Stimulated activated CD8-positive, alpha-beta memory T cell treated with anti-CD3 and anti-CD28 coated beads, Interleukin-7, amount 100 ng/mL, for 4 hours (primary cell): ENCODE results near the gene UBALD2.
"Not testable (repeated sequence)": the region's sequence is repeated elsewhere in the genome, so short reads cannot be mapped to it uniquely, and the experiment has no call there.

Experiments
- DNase-seq, 2 donors: peaks; one replicate each; pipeline ENCODE4 v3.0.0-alpha.2; 2020; ENCODE audit warnings: low read depth in 2 of 2

The UBALD2 gene

GRCh38 chr17:76264755-76265623, at the start of gene UBALD2:
UBALD2 (plus strand) TSS chr17:76265348; CDS start chr17:76265506, 158 bp downstream.
- DNase-seq = peak; percentile 99

GRCh38 chr17:76217081-76217480, 48.1 kb upstream of the UBALD2 start:
- DNase-seq = no peak

DNA sequence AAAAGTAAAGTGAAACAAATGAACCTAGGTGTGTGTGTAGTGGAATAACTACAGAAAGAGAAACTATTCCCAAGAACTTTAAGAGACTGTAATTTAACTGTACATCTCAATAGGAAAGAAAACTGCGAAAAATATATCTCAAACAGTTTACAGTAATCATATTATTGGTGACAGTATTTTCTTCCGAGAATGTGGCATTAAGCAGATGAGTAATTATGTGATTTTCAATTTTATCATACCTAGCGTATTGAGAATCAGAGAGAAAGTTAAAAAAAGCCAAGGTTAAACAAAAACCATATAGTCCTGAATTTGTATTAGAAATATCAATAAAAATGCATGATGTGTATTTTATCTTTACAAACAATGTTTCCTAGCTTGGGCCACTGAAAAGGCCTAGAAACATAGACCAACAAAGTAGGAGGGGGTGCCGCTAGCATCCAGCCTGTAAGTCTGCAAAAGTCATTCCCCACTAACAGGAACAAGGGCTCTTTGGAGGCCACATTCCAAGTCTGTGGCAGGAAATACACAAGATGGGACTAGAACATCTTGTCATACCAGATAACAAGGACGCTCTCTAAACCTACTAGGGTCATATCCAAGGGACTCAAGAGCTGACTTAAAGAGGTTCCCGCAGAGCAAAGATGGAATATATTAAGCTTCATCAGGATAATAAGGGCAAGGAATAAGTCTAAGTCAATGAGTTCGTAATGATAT, 45.3 kb upstream of the UBALD2 start:
- no peak for DNase-seq

DNA sequence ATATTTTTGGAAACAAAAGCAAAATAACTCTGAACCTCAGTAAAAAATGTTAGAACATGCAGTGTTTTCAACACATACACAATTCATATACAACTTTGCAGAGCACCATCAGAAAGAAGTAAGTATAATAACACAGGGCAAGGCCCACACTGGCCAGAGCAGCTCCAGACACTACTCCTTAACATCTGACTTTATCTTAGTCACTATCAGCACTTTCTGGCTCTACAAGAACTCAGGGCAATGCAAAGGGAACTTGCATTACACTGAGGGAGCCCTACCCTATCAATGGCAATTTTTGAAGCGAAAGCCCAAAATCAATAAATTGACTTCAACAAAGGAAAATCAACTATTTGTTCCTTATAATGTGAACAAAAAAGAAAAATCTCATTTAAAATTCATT, 41.3 kb upstream of the UBALD2 start:
- DNase-seq = no peak

GRCh38 chr17:76225373-76226086, 39.6 kb upstream of the UBALD2 start:
- DNase-seq = not testable (repeated sequence)

DNA sequence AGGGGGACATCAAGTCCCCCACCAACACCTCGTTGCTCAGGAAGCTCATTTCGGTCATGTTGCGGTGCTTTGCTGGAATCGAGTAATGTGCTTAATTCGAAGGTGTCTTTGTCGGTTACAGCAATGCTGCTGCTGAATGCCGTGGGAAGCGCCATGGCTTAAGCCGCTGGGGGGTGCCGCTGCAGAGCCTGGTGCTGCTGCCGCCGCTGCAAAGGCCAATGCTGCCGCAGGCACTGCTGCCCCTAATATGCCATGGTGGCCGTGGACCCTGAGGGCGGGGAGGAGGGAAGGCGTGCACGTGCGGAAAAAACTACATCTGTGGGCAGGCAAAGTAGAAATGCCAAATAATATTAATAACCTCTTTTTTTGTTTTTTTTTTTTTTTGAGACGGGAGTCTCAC, 38.4 kb upstream of the UBALD2 start:
- DNase-seq = not testable (repeated sequence)

GRCh38 chr17:76232342-76232741, 32.8 kb upstream of the UBALD2 start:
- no peak for DNase-seq

DNA sequence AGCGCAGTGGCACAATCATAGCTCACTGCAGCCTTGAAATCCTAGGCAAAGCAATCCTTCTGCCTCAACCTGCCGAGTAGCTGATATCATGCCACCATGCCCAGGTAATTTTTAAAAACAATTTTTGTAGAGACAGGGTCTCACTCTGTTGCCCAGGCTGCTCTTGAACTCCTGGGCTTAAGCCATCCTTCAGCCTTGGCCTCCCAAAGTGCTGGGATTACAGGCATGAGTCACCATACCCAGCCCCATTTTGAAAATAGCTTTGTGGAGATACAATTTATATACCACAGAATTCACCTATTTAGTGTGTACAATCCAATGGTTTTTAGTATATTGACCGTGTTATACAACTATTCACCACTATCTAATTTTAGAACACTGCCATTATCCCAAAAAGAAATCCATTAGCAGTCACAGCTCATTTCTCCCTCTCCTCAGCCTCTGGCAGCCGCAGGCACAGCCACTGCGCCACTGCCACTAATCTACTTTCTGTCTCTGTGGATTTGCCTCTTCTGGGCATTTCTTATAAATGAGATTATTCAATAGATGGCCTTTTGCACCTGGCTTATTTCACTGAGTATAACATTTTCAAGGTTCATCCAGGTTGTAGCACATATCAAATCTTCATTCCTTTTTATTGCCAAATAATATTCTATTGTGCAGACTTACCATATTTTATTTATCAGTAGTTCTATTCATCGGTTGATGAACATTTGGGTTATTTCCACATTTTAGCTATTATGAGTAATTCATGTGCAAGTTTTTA, 31.4 kb upstream of the UBALD2 start:
- no peak for DNase-seq

DNA sequence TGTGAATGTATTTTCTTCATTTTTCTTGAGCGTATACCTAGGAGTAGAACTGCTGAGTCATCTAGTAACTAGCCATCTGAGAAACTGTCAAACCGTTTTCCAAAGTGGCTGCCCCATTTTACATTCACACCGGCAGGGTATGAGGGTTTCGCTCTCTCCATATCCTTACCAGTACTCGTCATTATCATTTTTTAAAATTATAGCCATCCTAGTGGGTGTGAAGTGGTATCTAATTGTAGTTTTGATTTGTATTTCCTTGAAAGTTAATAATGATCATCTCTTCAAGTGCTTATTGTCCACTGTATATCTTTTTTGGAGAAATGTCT, 30.8 kb upstream of the UBALD2 start:
- DNase-seq = no peak

- no peak for DNase-seq
These were observed 29.3 kb upstream of the UBALD2 start for GRCh38 chr17:76235883-76236282.

GRCh38 chr17:76236603-76237002, 28.5 kb upstream of the UBALD2 start:
- DNase-seq = no peak

DNA sequence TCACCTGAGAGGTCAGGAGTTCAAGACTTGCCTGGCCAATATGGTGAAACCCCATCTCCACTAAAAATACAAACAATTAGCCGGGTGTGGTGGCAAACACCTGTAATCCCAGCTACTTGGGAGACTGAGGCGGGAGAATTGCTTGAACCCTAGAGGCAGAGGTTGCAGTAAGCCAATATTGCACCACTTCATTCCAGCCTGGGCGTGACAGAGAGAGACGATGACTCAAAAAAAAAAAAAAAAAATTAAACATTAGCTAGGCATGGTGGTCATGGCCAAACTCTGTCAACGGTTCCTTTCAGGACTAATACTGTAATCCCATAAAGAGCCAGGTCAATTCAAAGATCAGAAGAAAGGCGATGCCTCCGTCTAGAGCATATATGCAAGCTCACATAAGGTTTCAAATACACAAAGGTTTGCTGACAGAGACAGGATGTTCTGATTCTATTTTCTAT, 27.3 kb upstream of the UBALD2 start:
- DNase-seq = no peak

DNA sequence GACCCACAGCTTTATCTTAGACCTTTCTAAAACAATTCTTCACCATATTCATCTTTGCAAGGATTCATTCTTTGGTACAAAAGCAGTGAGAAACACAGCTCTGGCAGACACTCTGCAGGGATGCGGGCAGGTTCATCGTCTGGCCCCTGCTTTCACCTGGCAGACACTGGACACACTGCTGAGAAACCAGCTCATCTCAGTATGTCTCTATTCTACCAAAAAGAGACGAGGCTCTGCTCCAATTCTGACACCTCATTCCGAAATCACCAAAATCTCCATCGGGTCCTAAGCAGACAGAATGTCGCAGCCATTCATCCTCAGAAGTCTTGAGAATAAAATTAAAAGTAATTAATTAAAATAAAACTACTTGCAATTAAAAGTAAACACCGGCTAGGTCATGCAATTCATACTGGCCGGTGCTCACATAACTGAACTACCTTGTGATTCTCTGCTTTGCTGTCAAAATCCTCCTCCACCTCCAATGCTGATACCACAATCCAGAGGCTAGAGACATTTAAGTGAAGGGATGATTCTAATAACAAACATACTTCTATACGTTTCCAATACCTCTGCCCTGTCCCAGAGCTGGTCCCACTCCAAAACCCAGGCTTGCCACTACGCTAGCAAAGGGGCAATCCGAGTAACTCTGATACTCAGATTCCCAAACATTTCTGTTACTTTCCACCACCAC, 26.2 kb upstream of the UBALD2 start:
- no peak for DNase-seq

- DNase-seq = no peak
These were observed 25.4 kb upstream of the UBALD2 start for GRCh38 chr17:76239538-76240274.

DNA sequence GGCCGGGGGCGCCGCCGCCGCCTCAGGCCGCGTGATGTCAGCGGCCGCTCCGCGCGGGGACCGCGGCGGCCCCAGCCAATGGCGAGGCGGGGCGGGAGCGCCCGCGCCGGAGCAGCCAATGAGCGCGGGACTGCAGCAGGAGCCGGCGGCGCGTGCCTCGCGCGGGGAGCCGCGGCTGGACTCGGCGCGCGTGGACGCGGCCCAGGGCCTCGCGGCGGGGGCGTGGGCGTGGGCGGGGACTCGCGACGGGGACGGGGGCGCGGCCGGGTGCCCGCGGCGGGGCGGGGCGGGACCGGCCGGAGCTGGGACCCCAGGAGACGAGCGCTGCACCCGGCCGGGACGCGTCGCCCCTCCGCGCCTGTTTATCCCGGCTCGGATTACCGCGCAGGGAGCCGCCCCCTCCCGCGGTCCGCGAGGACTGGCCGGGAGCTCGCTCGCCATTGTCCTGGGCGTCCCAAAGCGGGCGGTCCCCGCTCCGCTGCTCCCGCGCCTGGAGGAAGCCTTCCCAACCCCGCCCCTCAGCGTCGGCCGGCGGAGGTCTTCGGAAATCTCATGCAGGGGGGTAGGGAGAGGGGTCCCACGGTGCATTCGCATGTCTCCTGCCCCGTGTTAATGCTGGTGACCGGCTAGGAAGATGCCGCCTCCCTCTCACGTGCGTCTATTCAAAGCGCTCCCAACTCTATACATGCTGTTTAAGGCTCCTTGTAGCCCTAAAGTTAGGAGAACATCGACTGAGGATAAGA, 24.5 kb upstream of the UBALD2 start, which contains the start of gene RNF157:
Gene RNF157, minus strand, starts transcription at position 33 of the 743 bp plus-strand sequence. CDS start 253 bp downstream, outside the sequence.
- peak; percentile 27 to 65 for DNase-seq

DNA sequence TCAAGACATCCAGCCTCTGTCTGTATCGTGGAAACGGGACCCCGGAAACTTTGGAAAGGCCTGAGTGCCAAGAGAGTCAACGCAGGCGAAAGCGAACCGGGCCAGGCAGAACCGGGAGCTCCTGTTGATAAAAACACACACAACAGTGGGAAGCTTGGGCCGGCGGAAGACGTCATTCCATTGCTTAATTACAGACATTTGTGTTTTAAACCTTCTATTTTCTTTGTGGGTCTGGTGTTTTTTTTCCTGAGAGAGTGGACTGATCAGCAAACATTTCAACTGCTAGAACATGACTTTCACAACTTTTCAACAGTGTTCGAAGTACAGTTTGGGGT, 24.0 kb upstream of the UBALD2 start:
- no peak for DNase-seq

- DNase-seq = no peak
These were observed 23.4 kb upstream of the UBALD2 start for GRCh38 chr17:76241691-76242255.

DNA sequence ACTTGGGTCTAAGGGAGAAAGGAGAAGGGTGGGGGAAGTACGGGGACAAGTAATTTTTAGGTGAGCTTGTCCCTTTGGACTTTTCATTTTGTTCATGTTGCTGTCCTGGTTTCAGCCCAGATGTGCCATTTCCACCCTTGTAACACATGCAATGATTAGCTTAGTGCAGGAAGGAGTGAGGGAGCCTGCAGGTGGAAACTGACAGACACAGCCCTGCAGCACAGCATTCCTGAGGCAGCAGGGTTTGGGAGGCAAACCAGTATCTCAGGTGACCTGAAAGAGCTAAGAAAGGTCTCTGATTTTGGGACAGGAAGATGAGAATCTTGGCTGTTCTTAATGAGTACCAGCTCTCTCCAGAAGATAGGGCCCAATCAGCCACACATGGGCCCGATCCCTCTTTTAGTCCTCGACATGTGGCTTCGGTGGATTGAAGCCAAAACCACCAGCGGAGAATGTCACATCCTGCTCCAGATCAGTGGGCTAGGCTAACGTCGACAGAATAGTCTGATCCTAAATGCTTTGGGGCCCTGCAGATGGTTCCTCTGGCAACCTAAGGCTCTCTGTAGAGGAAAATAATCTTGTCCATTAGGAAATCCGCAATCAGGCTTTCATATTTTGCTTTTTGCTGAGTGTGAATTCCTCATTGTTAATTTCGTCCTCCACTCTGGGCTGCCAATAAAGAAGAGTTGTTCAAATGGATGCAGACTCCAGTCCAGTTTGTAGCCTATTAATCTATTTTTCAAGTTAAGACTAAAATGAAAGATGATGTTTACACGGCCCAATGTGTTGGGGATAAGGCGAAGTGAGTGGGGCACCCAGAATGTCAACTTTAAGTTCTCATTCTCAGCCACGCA, 21.1 kb upstream of the UBALD2 start:
- no peak for DNase-seq
